Thymus (tissue), 11 donors: ENCODE data around the gene CYBB. TPM values are rescaled to one million over a fixed set of nuclear protein-coding genes. Genes with fewer than 3 reads are reported as not detected.
"Not testable (repeated sequence)": the region's sequence is repeated elsewhere in the genome, so short reads cannot be mapped to it uniquely, and the experiment has no call there.

ENCODE experiments used
- DNase-seq, 9 donors: peaks; one replicate each; pipeline ENCODE4 v3.0.0-alpha.2; 2013; ENCODE audit warnings: low spot score in 9 of 9, low read depth in 6 of 9, missing footprints in 1 of 9
- H3K27ac ChIP-seq, 2 donors: one replicate each; pipeline ENCODE4 v1.5.1; 2013; ENCODE audit warnings: control low read depth in 1 of 2, low read depth in 1 of 2, low read length in 1 of 2, mild to moderate bottlenecking in 1 of 2, moderate library complexity in 1 of 2
- H3K27me3 ChIP-seq, 2 donors: one replicate each; pipeline ENCODE4 v1.5.1; 2013; ENCODE audit warnings: low read length in 1 of 2; ENCODE audit not compliant: control insufficient read depth in 2 of 2, insufficient read depth in 1 of 2
- H3K36me3 ChIP-seq, 2 donors: one replicate each; pipeline ENCODE4 v1.5.1; 2013; ENCODE audit warnings: low read length in 1 of 2, mild to moderate bottlenecking in 1 of 2, moderate library complexity in 1 of 2; ENCODE audit not compliant: control insufficient read depth in 2 of 2, insufficient read depth in 2 of 2
- H3K4me1 ChIP-seq, 2 donors: one replicate each; pipeline ENCODE4 v1.5.1; 2013; ENCODE audit warnings: low read length in 2 of 2; ENCODE audit not compliant: control insufficient read depth in 2 of 2, insufficient read depth in 2 of 2
- H3K4me3 ChIP-seq, 2 donors: one replicate each; pipeline ENCODE4 v1.5.1; 2013; ENCODE audit warnings: low read length in 2 of 2, control low read depth in 1 of 2, mild to moderate bottlenecking in 1 of 2
- H3K9me3 ChIP-seq, 2 donors: one replicate each; pipeline ENCODE4 v1.5.1; 2013; ENCODE audit warnings: low read length in 1 of 2, mild to moderate bottlenecking in 1 of 2; ENCODE audit not compliant: control insufficient read depth in 2 of 2, insufficient read depth in 1 of 2
- WGBS: extraction: QIAGEN DNeasy Blood & Tissue Kit; methylation state at CpG from one replicate; pipeline ENCODE4 v1.1.7; 2013; 5-methylcytosine and 5-hydroxymethylcytosine counted together
- polyA plus RNA-seq: library from polyadenylated mRNA; stranded (reverse); fragments of 200-250 nt; gene quantifications from one replicate; pipeline ENCODE4 v1.2.3, GENCODE V29; 2013
- total RNA-seq: library from RNA; stranded (reverse); fragments of 120-200 nt; gene quantifications from one replicate; pipeline ENCODE4 v1.2.4, GENCODE V29; 2013
- donor health status: healthy.

CYBB gene
- total and polyA plus RNA-seq, 2 donors: 7.6 to 41.7 TPM

DNA sequence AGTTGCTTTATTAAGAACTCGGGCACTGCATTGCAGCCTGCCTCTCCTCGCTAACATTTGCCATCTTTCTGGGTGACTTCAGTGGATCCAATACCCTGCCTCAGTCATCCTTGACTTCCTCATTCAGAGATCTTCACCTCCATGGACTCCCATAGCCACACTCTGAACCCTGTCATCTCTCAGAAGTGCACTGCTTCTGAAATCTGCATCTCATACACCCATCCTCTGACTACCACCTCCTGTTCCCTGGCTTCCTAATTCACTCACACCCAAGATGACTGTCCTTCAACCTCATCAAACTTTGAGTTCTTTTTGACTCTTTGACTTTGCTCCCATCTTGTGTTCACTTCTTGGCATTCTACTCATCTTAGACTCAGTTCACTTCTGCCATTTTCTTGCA is 25.3 kb upstream of the CYBB start:
- Histone ChIP-seq H3K9me3 (no peaks in the 10 kb centered on the region), H3K36me3 (no peaks in the 10 kb centered on the region), H3K4me1 (peaks cover 18 to 34% of the 10 kb centered on the region in 2 donors), H3K4me3 (no peak overlapping the region), H3K27me3 (no peaks in the 10 kb centered on the region), H3K27ac (peak overlapping the region; percentile 84 to 85)
- DNase-seq: no peak
- 100% methylated on average over 2 of the region's 2 CpGs for WGBS

- Histone ChIP-seq H3K36me3 (no peaks in the 10 kb centered on the region), H3K4me1 (peaks cover 18 to 34% of the 10 kb centered on the region in 2 donors), H3K9me3 (no peaks in the 10 kb centered on the region), H3K4me3 (no peak overlapping the region), H3K27me3 (no peaks in the 10 kb centered on the region), H3K27ac (peak overlapping the region; percentile 84 to 85)
- DNase-seq: peak in 5 of 9 donors; percentile 40 to 77 (median 46)
Observed at GRCh38 chrX:37755025-37755424, 24.8 kb upstream of the CYBB start.

DNA sequence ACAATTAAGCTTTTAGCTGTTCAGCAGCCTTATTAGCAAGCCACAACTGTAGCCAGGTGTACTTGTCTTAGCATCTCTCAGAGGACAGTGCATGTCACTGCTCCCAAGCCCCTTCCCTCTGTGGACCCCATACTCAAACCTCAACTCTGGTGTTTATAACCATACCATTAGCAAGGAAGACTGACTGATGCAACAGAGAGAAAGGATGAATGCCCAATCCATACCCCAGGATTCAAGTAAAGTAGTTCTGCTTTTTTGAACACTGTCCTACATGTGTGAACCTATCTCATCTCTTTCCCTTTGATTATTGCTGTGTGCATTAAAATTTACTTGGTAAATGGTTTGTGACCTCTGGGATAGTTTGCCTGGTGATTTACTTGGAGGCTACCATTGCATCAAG is 22.8 kb upstream of the CYBB start:
- H3K27ac ChIP-seq: peak overlapping the region in 1 of 2 donors; percentile 12
- no peak overlapping the region for H3K4me3 ChIP-seq
- H3K27me3 ChIP-seq: no peaks in the 10 kb centered on the region
- DNase-seq: no peak
- no peaks in the 10 kb centered on the region for H3K9me3 ChIP-seq
- no peaks in the 10 kb centered on the region for H3K36me3 ChIP-seq
- H3K4me1 ChIP-seq: peaks cover 18 to 34% of the 10 kb centered on the region in 2 donors

- 100% methylated on average over 1 of the region's 1 CpG for WGBS
- H3K36me3 ChIP-seq: no peaks in the 10 kb centered on the region
- no peaks in the 10 kb centered on the region for H3K27me3 ChIP-seq
- H3K4me1 ChIP-seq: peaks cover 9 to 24% of the 10 kb centered on the region in 2 donors
- DNase-seq: no peak
- H3K9me3 ChIP-seq: no peaks in the 10 kb centered on the region
- no peak overlapping the region for H3K27ac ChIP-seq
- H3K4me3 ChIP-seq: no peak overlapping the region
Observed at GRCh38 chrX:37759351-37759750, 20.5 kb upstream of the CYBB start.

DNA sequence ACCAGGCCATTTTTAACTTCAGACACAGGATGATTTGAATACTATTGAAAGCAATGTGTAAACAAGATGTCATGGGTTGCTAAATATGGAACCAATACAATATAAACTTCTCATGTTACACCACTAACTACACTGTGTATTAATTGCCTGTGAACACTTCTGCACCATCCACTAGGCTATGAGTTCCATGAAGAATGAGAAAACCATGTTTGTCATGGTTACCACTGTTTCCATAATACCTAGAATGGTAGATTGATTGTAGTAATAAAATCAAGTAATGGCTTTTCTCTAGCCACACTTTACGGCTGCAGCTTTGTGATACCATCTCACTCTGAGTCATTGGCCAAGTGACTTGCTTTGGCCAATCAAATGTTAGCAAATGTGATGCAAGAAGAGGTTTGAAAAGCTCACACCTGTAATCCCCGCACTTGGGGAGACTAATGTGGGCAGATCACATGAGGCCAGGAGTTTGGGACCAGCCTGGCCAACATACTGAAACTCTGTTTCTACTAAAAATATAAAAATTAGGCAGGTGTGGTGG is 19.9 kb upstream of the CYBB start:
- Histone ChIP-seq H3K9me3 (no peaks in the 10 kb centered on the region), H3K27ac (no peak overlapping the region), H3K27me3 (no peaks in the 10 kb centered on the region), H3K4me1 (peaks cover 4 to 18% of the 10 kb centered on the region in 2 donors), H3K4me3 (no peak overlapping the region), H3K36me3 (no peaks in the 10 kb centered on the region)
- no peak for DNase-seq
- 100% methylated on average over 2 of the region's 2 CpGs for WGBS

- peak overlapping the region in 1 of 2 donors; percentile 57 for H3K27ac ChIP-seq
- no peak for DNase-seq
- no peaks in the 10 kb centered on the region for H3K9me3 ChIP-seq
- no peaks in the 10 kb centered on the region for H3K27me3 ChIP-seq
- no peaks in the 10 kb centered on the region for H3K36me3 ChIP-seq
- no peak overlapping the region for H3K4me3 ChIP-seq
- H3K4me1 ChIP-seq: no peaks in the 10 kb centered on the region
Observed at GRCh38 chrX:37763400-37763799, 16.5 kb upstream of the CYBB start.

GRCh38 chrX:37765507-37765906 is 14.4 kb upstream of the CYBB start:
- Histone ChIP-seq H3K4me3 (no peak overlapping the region), H3K4me1 (no peaks in the 10 kb centered on the region), H3K27me3 (no peaks in the 10 kb centered on the region), H3K36me3 (no peaks in the 10 kb centered on the region), H3K9me3 (no peaks in the 10 kb centered on the region), H3K27ac (no peak overlapping the region)
- DNase-seq: no peak

- H3K4me1 ChIP-seq: no peaks in the 10 kb centered on the region
- no peaks in the 10 kb centered on the region for H3K36me3 ChIP-seq
- H3K27ac ChIP-seq: no peak overlapping the region
- no peaks in the 10 kb centered on the region for H3K27me3 ChIP-seq
- H3K9me3 ChIP-seq: no peaks in the 10 kb centered on the region
- H3K4me3 ChIP-seq: no peak overlapping the region
- WGBS: 13% methylated on average over 1 of the region's 1 CpG
- DNase-seq: no peak
Observed at GRCh38 chrX:37767430-37767829, 12.4 kb upstream of the CYBB start.

- not testable (repeated sequence) for DNase-seq
Observed at GRCh38 chrX:37768866-37769265, 11.0 kb upstream of the CYBB start.

More at GRCh38 chrX:37768866-37769265, 11.0 kb upstream of the CYBB start:
- H3K4me3 ChIP-seq, H3K4me1 ChIP-seq, H3K36me3 ChIP-seq, H3K27me3 ChIP-seq, H3K27ac ChIP-seq, H3K9me3 ChIP-seq: not testable (repeated sequence)
- 98% methylated on average over 9 of the region's 9 CpGs for WGBS
